K562 (cell line): ENCODE results near the gene FAM219A. TPM values are rescaled to one million over a fixed set of nuclear protein-coding genes. Genes with fewer than 3 reads are reported as not detected.

ENCODE experiments used
- ATAC-seq: fragments of 200-7000 bp; cut with Tn5 transposase; 3 replicates; pipeline ENCODE4 v1.9.1; 2020; ENCODE audit warnings: moderate library complexity
- BruUV-seq: library from RNA; stranded (reverse); fragments of 400-500 nt; replicated peaks from 2 replicates; lab custom pipeline; 2021; lab: Mats Ljungman, UMichigan
- CTCF ChIA-PET: fragments of 300-600 bp; formaldehyde crosslinking; extraction: SDS; loops from one replicate; lab custom pipeline; 2021; ENCODE audit warnings: low intra/inter-chr PET ratio; lab: Yijun Ruan, JAX
- POLR2A ChIA-PET: fragments of 300-600, 350-650 bp; sonication (Branson Sonifier 250); formaldehyde crosslinking; extraction: SDS; loops from one replicate; lab custom pipeline; 2021; ENCODE audit warnings: antibody characterized with exemption, inconsistent platforms; lab: Yijun Ruan, JAX
- DNase-seq, 4 experiments: peaks; one replicate each; pipeline versions ENCODE4 v3.0.0 to v3.0.0-alpha.2; 2011 to 2018; ENCODE audit warnings: low spot score in 3 of 4, mixed read lengths in 3 of 4; ENCODE audit errors: extremely low read depth in 1 of 4
- FAIRE-seq: peaks from 2 replicates; lab custom pipeline; 2011; peaks lifted over from hg19 to GRCh38; lab: Jason Lieb, UNC
- H2AFZ ChIP-seq: 2 replicates; pipeline ENCODE4 v1.6.0; 2011; ENCODE audit warnings: low read depth, low read length, control low read depth, inconsistent platforms
- H3K27ac ChIP-seq: fragments of 200-600 bp; 3 replicates; pipeline ENCODE4 v1.8.0; 2011; ENCODE audit warnings: low read depth, mild to moderate bottlenecking, control low read depth, inconsistent platforms, low read length, moderate library complexity, mixed read lengths; ENCODE audit errors: extremely low read depth
- H3K27me3 ChIP-seq, 2 experiments: fragments of 300-600 bp in 1 of 2; 2 replicates in 1 of 2; 3 replicates in 1 of 2; pipeline versions ENCODE4 v1.6.0 to v1.8.0; 2011; ENCODE audit warnings: inconsistent platforms in 2 of 2, low read length in 2 of 2, mild to moderate bottlenecking in 1 of 2, mixed read lengths in 1 of 2, moderate library complexity in 1 of 2; ENCODE audit not compliant: control insufficient read depth in 2 of 2, insufficient read depth in 2 of 2
- H3K36me3 ChIP-seq: fragments of 300-600 bp; 3 replicates; pipeline ENCODE4 v1.8.0; 2011; ENCODE audit warnings: mild to moderate bottlenecking, low read length, inconsistent platforms; ENCODE audit not compliant: control insufficient read depth, insufficient read depth
- H3K4me1 ChIP-seq, 2 experiments: fragments of 200-600 bp in 1 of 2; replicated peaks in 1 of 2; 2 replicates in 1 of 2; 3 replicates in 1 of 2; pipeline versions ENCODE4 v1.5.1 to v1.8.0; 2011; ENCODE audit warnings: inconsistent platforms in 2 of 2, low read length in 2 of 2, mild to moderate bottlenecking in 1 of 2, mixed read lengths in 1 of 2, moderate library complexity in 1 of 2; ENCODE audit not compliant: control insufficient read depth in 2 of 2, insufficient read depth in 2 of 2
- H3K4me2 ChIP-seq: 2 replicates; pipeline ENCODE4 v1.6.1; 2011; ENCODE audit warnings: low read length, control low read depth, inconsistent platforms, mixed read lengths; ENCODE audit not compliant: insufficient read depth
- H3K4me3 ChIP-seq: fragments of 200-600 bp; sonication (generic), shearing (Covaris generic); 2 replicates; pipeline ENCODE4 v1.5.1; 2016; ENCODE audit warnings: control low read depth, inconsistent platforms
- H3K79me2 ChIP-seq: fragments of 200-600 bp; 3 replicates; pipeline ENCODE4 v1.8.0; 2011; ENCODE audit warnings: low read length, inconsistent platforms; ENCODE audit not compliant: control insufficient read depth, insufficient read depth
- H3K9ac ChIP-seq, 2 experiments: 2 replicates each; pipeline versions ENCODE4 v1.6.0 to v1.6.1; 2011; ENCODE audit warnings: low read depth in 2 of 2, low read length in 2 of 2, control low read depth in 1 of 2, inconsistent platforms in 1 of 2, mild to moderate bottlenecking in 1 of 2, mixed read lengths in 1 of 2; ENCODE audit not compliant: insufficient read depth in 1 of 2
- H3K9me1 ChIP-seq: one replicate; pipeline ENCODE4 v1.6.0; 2011; ENCODE audit warnings: inconsistent platforms, mild to moderate bottlenecking, low read length, moderate library complexity; ENCODE audit not compliant: control insufficient read depth, insufficient read depth
- H3K9me3 ChIP-seq: replicated peaks from 2 replicates; pipeline ENCODE4 v1.5.1; 2011; ENCODE audit warnings: low read depth, low read length, inconsistent platforms; ENCODE audit not compliant: control insufficient read depth, insufficient read depth
- H4K20me1 ChIP-seq: replicated peaks from 2 replicates; pipeline ENCODE4 v1.6.1; 2011; ENCODE audit warnings: low read length, inconsistent platforms, mixed read lengths; ENCODE audit not compliant: control insufficient read depth, insufficient read depth
- CCAR2 ChIP-seq: fragments of 200-400 bp; formaldehyde crosslinking; IDR thresholded peaks from 2 replicates; pipeline ENCODE4 v1.6.1; 2017; ENCODE audit warnings: mild to moderate bottlenecking, low read depth, low read length
- DMBX1 ChIP-seq: fragments of 250-450 bp; sonication (Bioruptor Pico); IDR thresholded peaks from 2 replicates; pipeline ENCODE4 v1.8.0; 2022; ENCODE audit warnings: inconsistent platforms, mild to moderate bottlenecking, moderate library complexity, borderline replicate concordance
- JUN ChIP-seq, 2 experiments: sonication (generic) in 1 of 2; formaldehyde crosslinking in 1 of 2; IDR thresholded peaks; 2 replicates each; pipeline versions ENCODE4 v1.6.1 to v1.8.0; 2012 to 2022; ENCODE audit warnings: borderline replicate concordance in 2 of 2, mild to moderate bottlenecking in 2 of 2, improper control_type of control experiment in 1 of 2, low read depth in 1 of 2, low read length in 1 of 2, missing genetic modification reagents in 1 of 2
- KAT2B ChIP-seq: IDR thresholded peaks from one replicate; pipeline ENCODE4 v1.6.1; 2012; ENCODE audit warnings: low read depth, mild to moderate bottlenecking, control low read depth, inconsistent platforms, low read length, moderate library complexity
- MCM7 ChIP-seq, 2 experiments: fragments of 450-650 bp; IDR thresholded peaks; 2 replicates each; pipeline ENCODE4 v1.6.1; 2016 to 2018
- PCBP1 ChIP-seq: fragments of 200-400 bp; formaldehyde crosslinking; IDR thresholded peaks from 2 replicates; pipeline ENCODE4 v1.6.1; 2018; ENCODE audit warnings: mild to moderate bottlenecking, low read depth, low read length; ENCODE audit not compliant: poor library complexity, severe bottlenecking
- RB1 ChIP-seq: fragments of 450-650 bp; IDR thresholded peaks from 2 replicates; pipeline ENCODE4 v1.6.1; 2017; ENCODE audit warnings: low read depth, mild to moderate bottlenecking
- RBM25 ChIP-seq: fragments of 200-400 bp; formaldehyde crosslinking; IDR thresholded peaks from 2 replicates; pipeline ENCODE4 v1.6.1; 2018; ENCODE audit warnings: low read length, low read depth, moderate library complexity; ENCODE audit not compliant: severe bottlenecking
- ZNF253 ChIP-seq: fragments of 250-450 bp; sonication (Bioruptor Pico); conservative IDR thresholded peaks from 2 replicates; pipeline ENCODE4 v1.6.1; 2021; ENCODE audit warnings: mild to moderate bottlenecking
- ZNF830 ChIP-seq: fragments of 250-450 bp; sonication (Bioruptor Pico); IDR thresholded peaks from 2 replicates; pipeline ENCODE4 v1.5.0; 2021; ENCODE audit warnings: mild to moderate bottlenecking
- WGBS: fragments of 100-300 bp; shearing (Covaris generic); methylation state at CpG from one replicate; pipeline ENCODE4 v1.1.6; 2016; ENCODE audit warnings: low coverage, mixed read lengths; ENCODE audit not compliant: insufficient coverage; ENCODE audit errors: missing lambda C conversion rate; 5-methylcytosine and 5-hydroxymethylcytosine counted together
- in situ Hi-C: fragments of 300-500 bp; cut with MboI; formaldehyde crosslinking; loops from 4 replicates; pipeline ENCODE4 v1.15.0; 2018; ENCODE audit warnings: inconsistent platforms, mixed read lengths
- intact Hi-C: fragments of 100-400 bp; cut with micrococcal nuclease; formaldehyde crosslinking; loops from 2 replicates; pipeline ENCODE4 v1.14.2; 2022
- polyA plus RNA-seq, 8 experiments: library from polyadenylated mRNA; depleted of rRNA in 4 of 8; stranded (reverse) in 5 of 8; unstranded in 3 of 8; fragments of >200 nt; fragmentation: Nextera tagmentation in 2 of 8; fragmentation: Illumina TruSeq in 1 of 8; extraction: Ambion mirVana in 2 of 8; extraction: Trizol in 1 of 8; gene quantifications; 2 replicates each; pipeline versions ENCODE4 v1.2.1 to v1.2.3, GENCODE V29; 2011 to 2014; ENCODE audit warnings: inconsistent platforms in 1 of 8, missing spikeins in 1 of 8
- total RNA-seq, 7 experiments: library from RNA; depleted of rRNA in 6 of 7; stranded (reverse); fragments of >200 nt in 6 of 7; fragmentation: Illumina TruSeq in 2 of 7; extraction: Trizol in 2 of 7; gene quantifications; 2 replicates each; pipeline versions ENCODE4 v1.2.1 to v1.2.3, GENCODE V29; 2011 to 2021; ENCODE audit warnings: low replicate concordance in 1 of 7

Gene FAM219A
- total and polyA plus RNA-seq, 9 of the 15 experiments (the other 6 are each of a cell fraction or from before 2014, with no cell fraction given): 0.63 to 8.6 (median 2.9) TPM

- peaks cover 4 to 22% of the 10 kb centered on the region in 2 experiments; a peak in 4 of 5 replicates for H3K4me1 ChIP-seq
- 8% methylated on average over 2 of the region's 3 CpGs for WGBS
- CTCF ChIA-PET: no interaction called here
- peaks cover 4% of the 10 kb centered on the region; the same call in 1 of the 3 replicates for H3K79me2 ChIP-seq
- H3K9me1 ChIP-seq: no peaks in the 10 kb centered on the region
- H2AFZ ChIP-seq: no peak overlapping the region
- no peaks in the 10 kb centered on the region for H3K27me3 ChIP-seq
- no peak overlapping the region for H3K9ac ChIP-seq
- ATAC-seq (no peak), DNase-seq (no peak)
- TF ChIP-seq RBM25 (no peak), KAT2B (no peak), ZNF830 (CRISPR knock-in tag) (no peak), ZNF253 (CRISPR knock-in tag) (no peak), RB1 (no peak), DMBX1 (CRISPR knock-in tag) (no peak), CCAR2 (no peak), JUN (IDR thresholded peaks at IDR 0.05; ENCODE audit: borderline replicate concordance, low read depth, low read length) (no peak), JUN (CRISPR knock-in tag; IDR thresholded peaks at IDR 0.05; ENCODE audit: borderline replicate concordance) (no peak), MCM7 (IDR thresholded peaks at IDR 0.05) (no peak), PCBP1 (no peak)
- TF ChIP-seq, all 486 proteins: peak for 0
- intact Hi-C loops (no loop called here), in situ Hi-C loops (no loop called here)
- FAIRE-seq: no peak
- no peak overlapping the region for H3K4me3 ChIP-seq
- no peaks in the 10 kb centered on the region for H3K36me3 ChIP-seq
- no peak overlapping the region for H3K4me2 ChIP-seq
- peaks cover 6% of the 10 kb centered on the region; the same call in 1 of the 2 replicates for H4K20me1 ChIP-seq
- no TSS peak for BruUV-seq
- H3K27ac ChIP-seq: no peak overlapping the region
- POLR2A ChIA-PET: no interaction called here
- no peaks in the 10 kb centered on the region for H3K9me3 ChIP-seq
Observed at GRCh38 chr9:34459941-34460340, 1.6 kb upstream of the FAM219A start.
